Neutrophil (primary cell): Measurements from ENCODE around the gene PTX4.

ENCODE experiments used
- H3K27ac ChIP-seq: fragments of 200-600 bp; sonication (generic); 2 replicates; pipeline ENCODE4 v1.5.1; 2016; ENCODE audit warnings: mild to moderate bottlenecking, moderate library complexity
- H3K27me3 ChIP-seq: fragments of 200-600 bp; sonication (generic); 2 replicates; pipeline ENCODE4 v1.6.0; 2016; ENCODE audit warnings: mild to moderate bottlenecking
- H3K36me3 ChIP-seq: fragments of 200-600 bp; sonication (generic); 2 replicates; pipeline ENCODE4 v1.5.1; 2017
- H3K4me1 ChIP-seq, 2 experiments: fragments of 200-600 bp in 1 of 2; sonication (generic) in 1 of 2; 1 replicate in 1 of 2; 2 replicates in 1 of 2; pipeline versions ENCODE4 v1.5.1 to v1.6.1; 2013 to 2016; ENCODE audit warnings: low read depth in 1 of 2, low read length in 1 of 2, mild to moderate bottlenecking in 1 of 2, moderate library complexity in 1 of 2; ENCODE audit not compliant: control insufficient read depth in 1 of 2, insufficient read depth in 1 of 2
- H3K4me3 ChIP-seq, 2 experiments: fragments of 200-600 bp in 1 of 2; sonication (generic) in 1 of 2; 1 replicate in 1 of 2; 2 replicates in 1 of 2; pipeline ENCODE4 v1.5.1; 2013 to 2016; ENCODE audit warnings: low read depth in 1 of 2, low read length in 1 of 2, mild to moderate bottlenecking in 1 of 2, moderate library complexity in 1 of 2
- H3K9me3 ChIP-seq: fragments of 200-600 bp; sonication (generic); 2 replicates; pipeline ENCODE4 v1.5.1; 2016
- TF ChIP-seq, protein P1 (sequence below): fragments of 200-600 bp; sonication (generic); IDR thresholded peaks from 2 replicates; pipeline ENCODE4 v1.5.1; 2016; ENCODE audit warnings: antibody characterized with exemption

The PTX4 gene

DNA sequence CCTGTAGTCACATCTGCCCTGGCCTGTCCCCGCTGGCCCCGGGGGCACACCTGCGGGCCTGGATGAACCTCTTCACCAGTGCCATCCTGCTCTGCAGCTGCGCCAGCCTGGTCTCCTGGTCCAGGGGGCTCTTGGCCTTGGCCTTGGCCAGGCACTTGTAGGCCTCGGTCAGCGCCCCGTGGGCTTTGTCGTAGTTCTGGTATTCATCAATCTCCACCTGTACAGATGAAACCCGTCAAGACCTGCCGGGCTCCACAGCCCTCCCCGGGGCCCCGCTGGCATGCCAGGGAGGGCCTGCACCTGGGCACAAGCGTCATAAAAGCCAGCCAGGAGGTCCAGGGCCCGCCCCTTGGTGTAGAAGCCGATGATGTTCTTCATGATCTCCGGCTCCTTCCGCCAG lies 31.1 kb upstream of the PTX4 start:
- Histone ChIP-seq H3K27me3 (no peaks in the 10 kb centered on the region), H3K9me3 (no peaks in the 10 kb centered on the region), H3K4me1 (no peaks in the 10 kb centered on the region), H3K27ac (no peak overlapping the region), H3K36me3 (no peaks in the 10 kb centered on the region), H3K4me3 (no peak overlapping the region)
- TF ChIP-seq, protein P1, sequence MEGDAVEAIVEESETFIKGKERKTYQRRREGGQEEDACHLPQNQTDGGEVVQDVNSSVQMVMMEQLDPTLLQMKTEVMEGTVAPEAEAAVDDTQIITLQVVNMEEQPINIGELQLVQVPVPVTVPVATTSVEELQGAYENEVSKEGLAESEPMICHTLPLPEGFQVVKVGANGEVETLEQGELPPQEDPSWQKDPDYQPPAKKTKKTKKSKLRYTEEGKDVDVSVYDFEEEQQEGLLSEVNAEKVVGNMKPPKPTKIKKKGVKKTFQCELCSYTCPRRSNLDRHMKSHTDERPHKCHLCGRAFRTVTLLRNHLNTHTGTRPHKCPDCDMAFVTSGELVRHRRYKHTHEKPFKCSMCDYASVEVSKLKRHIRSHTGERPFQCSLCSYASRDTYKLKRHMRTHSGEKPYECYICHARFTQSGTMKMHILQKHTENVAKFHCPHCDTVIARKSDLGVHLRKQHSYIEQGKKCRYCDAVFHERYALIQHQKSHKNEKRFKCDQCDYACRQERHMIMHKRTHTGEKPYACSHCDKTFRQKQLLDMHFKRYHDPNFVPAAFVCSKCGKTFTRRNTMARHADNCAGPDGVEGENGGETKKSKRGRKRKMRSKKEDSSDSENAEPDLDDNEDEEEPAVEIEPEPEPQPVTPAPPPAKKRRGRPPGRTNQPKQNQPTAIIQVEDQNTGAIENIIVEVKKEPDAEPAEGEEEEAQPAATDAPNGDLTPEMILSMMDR: no peak

DNA sequence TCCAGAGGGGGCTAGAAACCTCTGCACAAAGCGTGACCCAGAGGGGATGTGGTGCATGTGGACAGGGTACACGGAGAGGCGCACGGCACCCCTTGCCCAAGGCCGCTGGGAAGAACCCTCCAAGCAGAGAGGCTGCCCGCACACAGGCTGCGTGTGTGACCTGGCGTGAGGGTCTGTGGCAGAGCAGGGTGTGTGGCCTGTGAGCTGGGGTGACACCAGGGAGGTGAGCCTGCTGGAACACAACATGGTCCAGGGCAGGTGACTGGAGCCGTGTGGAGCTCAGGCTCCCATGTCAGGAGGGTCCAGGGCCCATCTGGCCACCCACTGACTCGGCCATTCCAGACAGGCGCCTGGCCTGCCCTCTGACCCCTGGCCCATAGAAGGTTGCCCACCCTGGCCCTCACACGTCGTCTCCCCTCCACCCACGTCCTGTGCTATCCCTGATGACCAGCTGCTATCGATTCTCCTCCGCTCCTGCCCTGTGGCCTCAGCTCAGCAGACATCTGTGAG lies 29.9 kb upstream of the PTX4 start:
- H3K9me3 ChIP-seq: no peaks in the 10 kb centered on the region
- H3K36me3 ChIP-seq: no peaks in the 10 kb centered on the region
- no peak overlapping the region for H3K4me3 ChIP-seq
- H3K27me3 ChIP-seq: no peaks in the 10 kb centered on the region
- no peaks in the 10 kb centered on the region for H3K4me1 ChIP-seq
- TF ChIP-seq, protein P1: no peak
- no peak overlapping the region for H3K27ac ChIP-seq

GRCh38 chr16:1514507-1514906 lies 25.8 kb upstream of the PTX4 start:
- Histone ChIP-seq H3K9me3 (no peaks in the 10 kb centered on the region), H3K27ac (no peak overlapping the region), H3K36me3 (peaks cover 17% of the 10 kb centered on the region), H3K4me1 (no peaks in the 10 kb centered on the region), H3K27me3 (no peaks in the 10 kb centered on the region), H3K4me3 (no peak overlapping the region)
- TF ChIP-seq, protein P1: no peak

GRCh38 chr16:1512774-1513173 lies 24.0 kb upstream of the PTX4 start:
- TF ChIP-seq, protein P1: no peak
- H3K27me3 ChIP-seq: no peaks in the 10 kb centered on the region
- H3K4me3 ChIP-seq: no peak overlapping the region
- H3K27ac ChIP-seq: no peak overlapping the region
- H3K36me3 ChIP-seq: peaks cover 30% of the 10 kb centered on the region
- H3K4me1 ChIP-seq: no peaks in the 10 kb centered on the region
- H3K9me3 ChIP-seq: no peaks in the 10 kb centered on the region

- TF ChIP-seq, protein P1: no peak
- Histone ChIP-seq H3K4me3 (no peak overlapping the region), H3K27me3 (no peaks in the 10 kb centered on the region), H3K4me1 (no peaks in the 10 kb centered on the region), H3K36me3 (peaks cover 36% of the 10 kb centered on the region), H3K9me3 (no peaks in the 10 kb centered on the region), H3K27ac (no peak overlapping the region)
Observed at GRCh38 chr16:1511662-1512569, 23.2 kb upstream of the PTX4 start.
